Measurements from ENCODE around the gene LCAT.
"Not testable (repeated sequence)": the region's sequence is repeated elsewhere in the genome, so short reads cannot be mapped to it uniquely, and the experiment has no call there.

The LCAT gene

DNA sequence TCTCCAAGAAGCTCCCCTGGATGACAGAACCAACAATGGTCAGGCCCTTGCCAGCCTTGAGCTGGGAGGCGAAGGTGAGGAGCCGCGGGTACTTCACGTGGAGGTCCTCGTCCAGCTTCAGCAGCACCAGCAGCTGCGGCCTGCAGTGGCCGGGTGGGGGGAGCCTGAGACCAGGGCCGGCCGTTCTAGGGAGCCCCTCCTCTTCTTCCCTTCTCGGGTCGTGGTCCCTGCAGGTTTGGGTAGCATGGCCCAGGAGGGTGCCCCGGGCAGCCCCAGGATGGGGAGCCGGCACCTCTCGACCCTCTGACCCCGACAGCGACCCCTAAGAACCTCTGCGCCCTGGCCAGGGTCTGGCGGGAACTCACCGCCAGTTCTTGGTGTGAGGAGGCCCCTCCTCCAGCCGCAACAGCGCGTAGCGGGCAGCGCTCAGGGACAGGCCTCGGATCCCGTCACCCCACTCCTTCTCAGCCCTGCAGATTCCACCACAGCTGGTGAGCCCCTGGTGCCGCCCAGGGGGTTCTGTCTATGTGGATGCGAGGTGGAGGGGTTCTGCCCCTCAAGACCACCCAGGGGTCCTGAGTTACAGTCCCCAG is 3.1 kb upstream of the LCAT start:
- no peak for DNase-seq (ENCODE audit: low read depth)

GRCh38 chr16:67946128-67946569 is 2.2 kb upstream of the LCAT start:
- no peak for DNase-seq (ENCODE audit: low read depth)

DNA sequence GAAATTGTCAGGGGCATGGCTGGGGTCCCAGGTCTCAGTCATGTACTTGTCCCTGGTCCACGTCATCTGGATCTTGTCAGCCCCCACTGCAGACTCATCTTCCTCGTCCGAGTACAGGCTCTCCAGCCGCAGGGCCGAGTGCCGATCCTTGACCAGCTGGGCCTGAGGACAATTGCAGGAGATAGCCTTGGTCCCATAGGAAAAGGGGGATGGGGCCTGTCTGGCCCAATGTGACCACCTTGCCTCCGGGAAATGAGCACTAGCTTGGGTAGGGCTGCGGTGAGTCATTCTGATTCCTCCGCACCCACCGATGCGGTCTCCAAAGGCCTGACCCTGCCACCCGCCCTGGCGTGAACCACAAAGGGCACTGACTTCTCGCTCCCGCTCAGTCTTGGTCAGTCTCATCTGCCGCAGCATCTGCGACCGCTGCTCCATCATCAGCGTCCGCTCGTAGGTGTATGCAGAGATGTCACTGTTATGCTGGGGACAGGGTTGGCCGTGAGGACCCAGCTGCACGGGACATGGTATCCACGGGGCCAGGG is 1.5 kb upstream of the LCAT start:
- no peak for DNase-seq (ENCODE audit: low read depth)

GRCh38 chr16:67944690-67945391 is 921 bp upstream of the LCAT start:
- no peak for DNase-seq (ENCODE audit: low read depth)

DNA sequence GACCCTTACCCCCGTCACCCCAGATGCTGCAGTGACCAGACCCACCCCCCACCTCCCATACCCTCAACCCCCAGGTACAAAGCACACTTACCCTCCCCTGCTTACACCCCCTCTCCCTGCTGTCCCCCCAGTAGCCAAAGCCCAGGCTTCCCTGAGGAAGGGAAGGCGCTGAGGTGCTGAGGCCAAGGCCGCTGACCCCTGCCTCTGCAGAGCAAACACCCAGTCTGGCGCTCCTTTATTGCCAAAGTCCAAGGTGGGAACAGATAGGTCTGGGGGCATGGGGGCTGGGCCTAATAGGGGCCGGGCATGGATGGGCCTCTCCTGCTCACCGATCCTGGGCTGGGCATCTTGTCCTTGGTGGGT is 683 bp downstream of the LCAT start:
- DNase-seq (ENCODE audit: low read depth): no peak

DNA sequence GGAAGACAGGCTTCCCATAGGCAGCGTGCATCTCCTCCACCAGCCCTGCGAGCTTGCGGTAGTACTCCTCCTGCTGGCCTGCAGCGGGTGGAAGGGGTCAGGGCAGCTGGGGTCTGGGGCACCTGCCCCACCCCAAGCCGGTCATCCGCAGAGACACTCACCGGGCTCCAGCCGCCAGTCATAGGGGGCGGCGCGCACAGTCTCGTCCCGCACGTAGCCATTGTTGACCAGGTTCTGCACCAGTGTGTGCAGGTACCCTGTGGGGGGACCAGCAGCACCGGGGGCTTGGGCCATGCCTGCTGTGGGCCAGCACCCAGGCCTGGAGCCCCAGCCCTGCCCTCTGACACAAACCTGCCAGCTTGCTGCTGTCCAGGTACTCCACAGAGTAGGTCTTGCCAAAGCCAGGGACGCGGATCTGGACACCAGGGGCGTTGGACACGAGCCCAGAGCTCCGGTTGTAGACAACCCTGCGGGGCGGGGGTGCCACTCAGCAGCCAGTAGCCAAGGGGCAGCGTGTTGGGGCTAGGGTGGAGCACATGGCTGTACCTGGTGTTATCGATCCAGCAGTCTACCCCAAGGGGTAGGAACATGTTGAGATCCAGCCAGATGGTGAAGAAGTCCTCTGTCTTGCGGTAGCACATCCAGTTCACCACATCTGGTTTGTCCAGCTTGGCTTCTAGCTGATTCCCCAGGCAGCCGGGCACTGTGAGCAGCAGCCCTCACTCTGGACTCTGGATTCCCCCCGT is 1.2 kb downstream of the LCAT start:
- no peak for DNase-seq (ENCODE audit: low read depth)

GRCh38 chr16:67942200-67942509 is 1.8 kb downstream of the LCAT start:
- no peak for DNase-seq (ENCODE audit: low read depth)

- DNase-seq (ENCODE audit: low read depth): no peak
Observed at GRCh38 chr16:67941469-67942199, 2.3 kb downstream of the LCAT start.

DNA sequence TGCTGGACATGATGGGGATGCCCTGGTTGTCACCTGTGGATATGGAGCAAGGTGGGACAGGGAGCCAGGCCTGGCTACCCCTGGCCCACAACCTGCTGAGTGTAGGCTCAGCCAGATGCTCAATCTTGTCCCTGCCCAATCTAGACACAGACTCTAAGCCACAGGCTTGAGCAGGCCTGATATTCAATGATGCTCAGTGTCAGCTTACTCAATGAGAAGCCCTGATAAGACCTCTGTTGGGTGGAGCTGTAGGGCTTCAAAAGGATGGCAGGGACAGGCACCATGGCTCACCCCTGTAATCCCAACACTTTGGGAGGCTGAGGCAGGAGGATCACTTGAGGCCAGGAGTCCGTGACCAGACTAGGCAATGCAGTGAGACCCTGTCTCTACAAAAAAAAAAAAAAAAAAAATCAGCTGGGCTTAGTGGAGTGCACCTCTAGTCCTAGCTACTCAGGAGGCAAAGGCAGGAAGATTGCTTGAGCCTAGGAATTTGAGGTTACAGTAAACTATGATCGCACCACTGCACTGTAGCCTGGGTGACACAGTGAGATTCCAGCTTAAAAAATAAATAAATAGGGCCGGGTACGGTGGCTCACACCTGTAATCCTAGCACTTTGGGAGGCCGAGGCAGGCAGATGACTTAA is 3.4 kb downstream of the LCAT start:
- DNase-seq (ENCODE audit: low read depth): no peak

GRCh38 chr16:67939507-67940445 is 4.1 kb downstream of the LCAT start:
- no peak for DNase-seq (ENCODE audit: low read depth)

DNA sequence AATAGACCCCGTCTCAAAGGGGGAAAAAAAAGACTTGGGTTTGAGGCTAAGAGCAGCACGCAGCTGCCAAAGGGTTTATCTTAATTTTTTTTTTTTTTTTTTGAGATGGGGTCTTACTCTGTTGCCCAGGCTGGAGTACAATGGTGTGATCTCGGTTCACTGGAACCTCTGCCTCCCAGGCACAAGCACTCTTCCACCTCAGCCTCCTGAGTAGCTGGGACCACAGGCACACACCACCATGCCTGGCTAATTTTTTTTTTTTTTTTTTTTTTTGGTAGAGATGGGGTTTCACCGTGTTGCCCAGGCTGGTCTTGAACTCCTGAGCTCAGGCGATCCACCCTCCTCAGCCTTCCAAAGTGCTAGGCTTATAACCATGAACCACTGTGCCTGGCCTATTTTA is 6.2 kb downstream of the LCAT start:
- not testable (repeated sequence) for DNase-seq (ENCODE audit: low read depth)

GRCh38 chr16:67936880-67937605 is 6.9 kb downstream of the LCAT start:
- DNase-seq (ENCODE audit: low read depth): peak; percentile 63

DNA sequence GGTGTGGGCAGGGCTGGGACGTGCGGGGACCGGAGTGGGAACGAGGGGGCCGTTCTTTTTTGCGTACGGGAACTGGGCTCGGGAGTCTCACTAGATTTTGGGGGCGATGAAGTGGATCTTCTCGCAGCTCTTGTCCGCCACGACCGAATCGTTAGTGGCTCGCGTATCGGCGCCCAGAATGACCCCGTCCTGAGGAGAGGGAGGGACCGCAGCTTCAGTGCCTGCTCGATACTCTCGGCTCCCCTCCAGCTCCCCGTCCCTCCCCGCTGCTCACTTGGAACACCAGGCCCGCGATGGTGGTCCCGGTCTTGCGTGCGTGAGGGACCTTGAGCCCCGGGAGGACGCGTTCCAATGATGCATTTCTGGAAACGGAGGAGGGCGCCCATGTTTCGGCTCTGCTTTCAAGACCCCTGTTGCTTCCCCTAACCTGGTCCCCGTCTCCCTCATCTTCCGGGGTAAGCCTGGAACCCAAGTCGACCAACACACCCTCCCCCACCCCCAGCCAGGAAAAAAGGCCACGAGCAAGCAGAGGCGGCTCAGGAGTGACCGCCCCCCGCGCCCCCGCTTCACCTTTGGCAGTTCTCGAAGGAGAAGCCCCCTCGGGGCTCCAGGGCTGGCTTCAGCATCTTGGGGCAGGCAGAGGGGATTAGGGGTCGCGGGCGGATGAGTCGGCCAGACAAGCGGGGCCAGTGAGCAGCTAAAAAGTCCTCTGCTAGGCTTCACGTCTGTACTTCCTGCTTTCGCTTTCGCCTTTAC is 7.6 kb downstream of the LCAT start, which contains the start of gene PSMB10:
PSMB10 (minus strand) TSS at position 727 of the 756 bp plus-strand sequence; CDS start at position 626, 101 bp downstream.
- DNase-seq (ENCODE audit: low read depth): peak; percentile 42

- DNase-seq (ENCODE audit: low read depth): peak; percentile 96
Observed at GRCh38 chr16:67935402-67936123, 8.4 kb downstream of the LCAT start.

- no peak for DNase-seq (ENCODE audit: low read depth)
Observed at GRCh38 chr16:67935101-67935401, 8.9 kb downstream of the LCAT start.

DNA sequence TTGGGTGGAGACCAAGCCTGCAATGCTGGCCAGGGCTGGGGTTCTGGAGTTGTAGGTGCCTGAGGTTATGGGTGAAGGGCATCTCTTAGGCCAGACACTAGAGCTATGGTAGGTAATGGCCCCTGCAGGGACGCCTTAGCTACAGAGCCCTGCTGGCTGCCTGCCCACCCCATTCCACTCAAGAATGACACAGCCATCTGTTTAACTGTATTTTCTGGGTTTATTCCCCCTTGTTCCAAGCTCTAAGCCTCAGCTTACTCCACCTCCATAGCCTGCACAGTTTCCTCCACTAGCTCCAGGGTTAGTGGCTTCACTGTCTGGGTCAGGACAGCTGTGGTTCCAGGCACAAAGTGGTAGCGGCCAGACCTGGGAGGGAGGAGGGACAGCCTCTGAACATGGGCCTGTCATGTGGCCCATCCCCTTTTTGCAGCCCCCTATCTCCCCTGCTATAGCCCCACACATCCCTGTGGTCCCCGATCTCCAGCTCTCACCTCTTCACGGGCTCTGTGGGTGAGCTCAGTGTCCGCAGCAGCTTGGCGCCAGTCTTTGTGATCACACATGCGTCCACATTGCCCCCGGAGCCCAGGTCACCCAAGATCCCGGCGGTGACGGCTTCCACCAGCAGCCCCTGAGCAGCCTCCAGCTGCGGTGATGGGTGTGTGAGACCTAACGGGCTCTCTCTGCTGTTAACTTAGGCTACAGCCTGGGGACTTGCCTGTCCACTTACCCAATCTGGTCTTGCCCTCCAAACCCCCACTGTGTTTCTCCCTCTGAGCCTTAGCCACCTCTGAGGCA is 9.4 kb downstream of the LCAT start:
- DNase-seq (ENCODE audit: low read depth): no peak

- no peak for DNase-seq (ENCODE audit: low read depth)
Observed at GRCh38 chr16:67933805-67934204, 10.1 kb downstream of the LCAT start.

GRCh38 chr16:67932462-67932840 is 11.5 kb downstream of the LCAT start:
- DNase-seq (ENCODE audit: low read depth): no peak

Data from stimulated activated CD8-positive, alpha-beta memory T cell treated with anti-CD3 and anti-CD28 coated beads, Interleukin-4, amount 100 ng/mL, for 24 hours (primary cell).